IPS-15b (cell line): ENCODE data around the gene RPL35.

ENCODE experiments used
- H3K27me3 ChIP-seq: one replicate; pipeline ENCODE4 v1.6.1; 2013; ENCODE audit warnings: low read length; ENCODE audit not compliant: control insufficient read depth, insufficient read depth
- H3K36me3 ChIP-seq: one replicate; pipeline ENCODE4 v1.6.1; 2013; ENCODE audit warnings: low read length; ENCODE audit not compliant: control insufficient read depth, insufficient read depth
- H3K4me1 ChIP-seq: one replicate; pipeline ENCODE4 v1.6.1; 2013; ENCODE audit warnings: mild to moderate bottlenecking, low read length; ENCODE audit not compliant: control insufficient read depth, insufficient read depth
- H3K4me3 ChIP-seq: one replicate; pipeline ENCODE4 v1.5.1; 2013; ENCODE audit warnings: low read depth, low read length
- H3K9ac ChIP-seq: one replicate; pipeline ENCODE4 v1.6.1; 2013; ENCODE audit warnings: low read depth, mild to moderate bottlenecking, low read length
- H3K9me3 ChIP-seq: one replicate; pipeline ENCODE4 v1.6.1; 2013; ENCODE audit warnings: mild to moderate bottlenecking, low read length; ENCODE audit not compliant: control insufficient read depth, insufficient read depth

The RPL35 gene

GRCh38 chr9:124871156-124871561 is 9.4 kb upstream of the RPL35 start:
- H3K4me1 ChIP-seq: peaks cover 14% of the 10 kb centered on the region
- peaks cover 26% of the 10 kb centered on the region for H3K36me3 ChIP-seq
- no peaks in the 10 kb centered on the region for H3K27me3 ChIP-seq
- H3K4me3 ChIP-seq: peak overlapping the region; percentile 99
- no peaks in the 10 kb centered on the region for H3K9me3 ChIP-seq
- no peak overlapping the region for H3K9ac ChIP-seq

GRCh38 chr9:124870723-124871122 is 9.0 kb upstream of the RPL35 start:
- H3K4me3 ChIP-seq: peak overlapping the region; percentile 99
- H3K27me3 ChIP-seq: no peaks in the 10 kb centered on the region
- peak overlapping the region; percentile 87 for H3K9ac ChIP-seq
- H3K9me3 ChIP-seq: no peaks in the 10 kb centered on the region
- H3K36me3 ChIP-seq: peaks cover 24% of the 10 kb centered on the region
- H3K4me1 ChIP-seq: peaks cover 14% of the 10 kb centered on the region

GRCh38 chr9:124869986-124870560 is 8.3 kb upstream of the RPL35 start:
- Histone ChIP-seq H3K9me3 (no peaks in the 10 kb centered on the region), H3K4me3 (peak overlapping the region; percentile 99), H3K9ac (peak overlapping the region; percentile 87), H3K36me3 (peaks cover 19% of the 10 kb centered on the region), H3K27me3 (no peaks in the 10 kb centered on the region), H3K4me1 (peaks cover 14% of the 10 kb centered on the region)

GRCh38 chr9:124869466-124869985 is 7.8 kb upstream of the RPL35 start:
- no peaks in the 10 kb centered on the region for H3K9me3 ChIP-seq
- H3K36me3 ChIP-seq: peaks cover 13% of the 10 kb centered on the region
- peak overlapping the region; percentile 99 for H3K4me3 ChIP-seq
- H3K4me1 ChIP-seq: peaks cover 14% of the 10 kb centered on the region
- no peaks in the 10 kb centered on the region for H3K27me3 ChIP-seq
- H3K9ac ChIP-seq: peak overlapping the region; percentile 87

GRCh38 chr9:124868511-124869465 is 7.0 kb upstream of the RPL35 start:
- Histone ChIP-seq H3K9me3 (no peaks in the 10 kb centered on the region), H3K4me3 (peak overlapping the region; percentile 99), H3K9ac (peak overlapping the region; percentile 93), H3K36me3 (peaks cover 8% of the 10 kb centered on the region), H3K27me3 (no peaks in the 10 kb centered on the region), H3K4me1 (peaks cover 14% of the 10 kb centered on the region)

GRCh38 chr9:124863371-124863871 is 1.7 kb upstream of the RPL35 start:
- Histone ChIP-seq H3K27me3 (no peaks in the 10 kb centered on the region), H3K9me3 (no peaks in the 10 kb centered on the region), H3K9ac (no peak overlapping the region), H3K4me1 (peaks cover 7% of the 10 kb centered on the region), H3K36me3 (peaks cover 31% of the 10 kb centered on the region), H3K4me3 (no peak overlapping the region)

GRCh38 chr9:124860582-124861341 is 995 bp downstream of the RPL35 start:
- peaks cover 52% of the 10 kb centered on the region for H3K36me3 ChIP-seq
- no peaks in the 10 kb centered on the region for H3K9me3 ChIP-seq
- no peaks in the 10 kb centered on the region for H3K27me3 ChIP-seq
- peak overlapping the region; percentile 99 for H3K4me3 ChIP-seq
- peak overlapping the region; percentile 98 for H3K9ac ChIP-seq
- peaks cover 5% of the 10 kb centered on the region for H3K4me1 ChIP-seq

- Histone ChIP-seq H3K27me3 (no peaks in the 10 kb centered on the region), H3K9ac (peak overlapping the region; percentile 0), H3K4me3 (peak overlapping the region; percentile 99), H3K9me3 (no peaks in the 10 kb centered on the region), H3K4me1 (peaks cover 5% of the 10 kb centered on the region), H3K36me3 (peaks cover 52% of the 10 kb centered on the region)
These were observed 1.8 kb downstream of the RPL35 start for GRCh38 chr9:124859803-124860581.

- Histone ChIP-seq H3K4me1 (peaks cover 5% of the 10 kb centered on the region), H3K9me3 (no peaks in the 10 kb centered on the region), H3K27me3 (no peaks in the 10 kb centered on the region), H3K36me3 (peaks cover 52% of the 10 kb centered on the region), H3K9ac (peak overlapping the region; percentile 54), H3K4me3 (no peak overlapping the region)
These were observed 3.3 kb downstream of the RPL35 start for GRCh38 chr9:124858330-124859046.

- Histone ChIP-seq H3K36me3 (peaks cover 52% of the 10 kb centered on the region), H3K9ac (no peak overlapping the region), H3K9me3 (no peaks in the 10 kb centered on the region), H3K4me1 (peaks cover 5% of the 10 kb centered on the region), H3K4me3 (no peak overlapping the region), H3K27me3 (no peaks in the 10 kb centered on the region)
These were observed 4.1 kb downstream of the RPL35 start for GRCh38 chr9:124857533-124858162.
